Measurements from ENCODE around the gene ACADVL.
A peak's percentile ranks its signal among the peaks of the same experiment; 100 is the strongest.

The ACADVL gene

DNA sequence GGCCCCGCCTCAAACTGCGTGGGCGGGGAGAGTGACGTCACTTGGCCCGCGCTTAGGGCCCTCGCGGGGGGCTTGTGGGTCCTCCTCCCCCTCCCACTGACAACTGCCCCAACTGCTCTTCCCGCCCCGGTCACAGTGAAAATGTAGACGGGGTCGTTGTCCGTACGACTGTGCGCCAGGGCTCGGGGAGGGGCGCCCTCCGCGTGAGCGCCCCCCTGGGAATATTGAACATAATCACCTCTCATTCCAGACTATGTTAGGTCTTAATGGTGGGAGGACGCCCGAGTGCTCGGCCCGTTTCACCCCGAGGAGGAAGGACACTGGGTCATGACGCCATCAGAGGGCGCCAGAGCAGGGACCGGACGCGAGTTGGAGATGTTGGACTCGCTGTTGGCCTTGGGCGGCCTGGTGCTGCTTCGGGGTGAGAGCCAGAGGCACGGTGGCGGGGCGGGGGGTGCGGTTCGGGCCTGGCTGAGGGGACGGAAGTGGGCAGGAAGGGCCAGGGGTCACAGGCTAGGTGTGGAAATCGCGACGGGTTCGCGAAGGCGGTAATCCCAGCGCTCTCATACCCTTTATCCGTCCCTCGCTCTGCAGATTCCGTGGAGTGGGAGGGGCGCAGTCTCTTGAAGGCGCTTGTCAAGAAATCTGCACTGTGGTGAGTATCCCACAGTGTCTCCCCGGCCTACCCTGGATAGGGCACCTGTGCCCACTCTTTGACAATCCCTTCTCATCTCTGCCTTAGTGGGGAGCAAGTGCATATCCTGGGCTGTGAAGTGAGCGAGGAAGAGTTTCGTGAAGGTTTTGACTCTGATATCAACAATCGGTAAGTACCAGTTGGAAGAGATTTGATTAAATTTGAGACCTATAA lies 32.7 kb downstream of the ACADVL start, which contains the start of gene ELP5:
ELP5 (plus strand) TSS at position 40 of the 868 bp plus-strand sequence; CDS start at position 376, 336 bp downstream.
- TF ChIP-seq ZFX (IDR thresholded peaks at IDR 0.05; ENCODE audit: borderline replicate concordance): no peak
- TF ChIP-seq, protein P1, sequence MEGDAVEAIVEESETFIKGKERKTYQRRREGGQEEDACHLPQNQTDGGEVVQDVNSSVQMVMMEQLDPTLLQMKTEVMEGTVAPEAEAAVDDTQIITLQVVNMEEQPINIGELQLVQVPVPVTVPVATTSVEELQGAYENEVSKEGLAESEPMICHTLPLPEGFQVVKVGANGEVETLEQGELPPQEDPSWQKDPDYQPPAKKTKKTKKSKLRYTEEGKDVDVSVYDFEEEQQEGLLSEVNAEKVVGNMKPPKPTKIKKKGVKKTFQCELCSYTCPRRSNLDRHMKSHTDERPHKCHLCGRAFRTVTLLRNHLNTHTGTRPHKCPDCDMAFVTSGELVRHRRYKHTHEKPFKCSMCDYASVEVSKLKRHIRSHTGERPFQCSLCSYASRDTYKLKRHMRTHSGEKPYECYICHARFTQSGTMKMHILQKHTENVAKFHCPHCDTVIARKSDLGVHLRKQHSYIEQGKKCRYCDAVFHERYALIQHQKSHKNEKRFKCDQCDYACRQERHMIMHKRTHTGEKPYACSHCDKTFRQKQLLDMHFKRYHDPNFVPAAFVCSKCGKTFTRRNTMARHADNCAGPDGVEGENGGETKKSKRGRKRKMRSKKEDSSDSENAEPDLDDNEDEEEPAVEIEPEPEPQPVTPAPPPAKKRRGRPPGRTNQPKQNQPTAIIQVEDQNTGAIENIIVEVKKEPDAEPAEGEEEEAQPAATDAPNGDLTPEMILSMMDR (IDR thresholded peaks at IDR 0.05): peak; percentile 76
- peak within 1 kb of the TSS; percentile 99 for H3K27ac ChIP-seq

DNA sequence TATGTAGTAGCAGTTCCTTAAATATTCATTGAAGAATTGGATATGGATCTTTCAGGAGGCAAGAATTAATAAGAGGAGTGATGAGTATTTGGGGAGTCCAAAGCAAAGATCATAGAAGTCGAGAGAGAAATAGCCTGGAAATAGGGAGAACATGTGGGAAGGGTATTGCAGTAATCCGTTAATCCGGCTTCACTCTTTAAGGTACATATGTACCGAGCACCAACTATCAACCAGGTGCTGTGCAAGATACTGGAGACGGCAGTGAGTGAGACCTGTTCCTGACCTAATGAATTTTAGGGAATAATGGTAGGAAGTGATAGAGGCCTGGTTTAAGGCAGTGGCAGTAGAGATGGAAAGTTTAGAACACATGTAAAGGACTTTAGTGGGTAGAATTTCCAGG lies 33.3 kb downstream of the ACADVL start:
- peak overlapping the region; percentile 99 for H3K27ac ChIP-seq
- TF ChIP-seq, protein P1 (IDR thresholded peaks at IDR 0.05): no peak
- no peak for TF ChIP-seq ZFX (IDR thresholded peaks at IDR 0.05; ENCODE audit: borderline replicate concordance)

DNA sequence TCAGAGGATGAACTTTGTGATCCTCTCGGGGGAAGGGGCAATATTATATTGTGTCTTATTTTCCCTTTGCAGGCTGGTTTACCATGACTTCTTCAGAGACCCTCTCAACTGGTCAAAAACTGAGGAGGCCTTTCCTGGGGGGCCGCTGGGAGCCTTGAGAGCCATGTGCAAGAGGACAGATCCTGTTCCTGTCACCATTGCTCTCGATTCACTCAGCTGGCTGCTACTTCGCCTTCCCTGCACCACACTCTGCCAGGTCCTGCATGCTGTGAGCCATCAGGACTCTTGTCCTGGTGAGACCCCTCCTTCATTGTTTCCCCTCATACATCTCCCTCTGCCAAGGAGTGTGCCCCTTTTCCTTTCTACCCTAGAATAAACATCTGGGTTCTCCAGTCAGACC lies 34.8 kb downstream of the ACADVL start:
- H3K27ac ChIP-seq: peak overlapping the region; percentile 99
- no peak for TF ChIP-seq ZFX (IDR thresholded peaks at IDR 0.05; ENCODE audit: borderline replicate concordance)
- TF ChIP-seq, protein P1 (IDR thresholded peaks at IDR 0.05): no peak

DNA sequence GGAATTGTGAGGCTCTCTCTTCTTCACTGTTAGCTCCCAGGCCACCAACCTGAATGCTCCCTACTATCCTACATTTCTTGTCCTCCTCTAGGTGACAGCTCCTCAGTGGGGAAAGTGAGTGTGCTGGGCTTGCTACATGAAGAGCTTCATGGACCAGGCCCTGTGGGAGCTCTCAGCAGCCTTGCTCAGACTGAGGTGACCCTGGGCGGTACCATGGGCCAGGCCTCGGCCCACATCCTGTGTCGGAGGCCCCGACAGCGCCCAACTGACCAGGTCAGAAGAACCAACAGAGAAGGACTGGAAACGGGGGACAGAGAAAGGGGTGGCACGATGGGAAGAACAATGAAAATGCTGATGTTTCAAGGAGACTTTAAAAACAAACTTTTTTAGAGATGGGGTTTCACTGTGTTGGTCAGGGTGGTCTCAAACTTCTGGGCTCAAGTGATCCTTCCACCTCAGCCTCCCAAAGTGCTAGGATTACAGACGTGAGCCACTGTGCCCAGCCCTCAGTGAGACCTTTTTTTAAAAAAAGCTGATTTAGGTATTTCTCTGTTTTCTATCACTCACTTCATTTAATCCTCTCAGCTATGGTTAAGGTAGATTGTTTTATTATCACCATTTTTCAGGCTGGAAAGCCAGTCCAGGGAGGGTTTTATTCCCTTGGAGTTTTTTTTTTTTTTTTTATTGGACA lies 37.2 kb downstream of the ACADVL start:
- no peak for TF ChIP-seq ZFX (IDR thresholded peaks at IDR 0.05; ENCODE audit: borderline replicate concordance)
- TF ChIP-seq, protein P1 (IDR thresholded peaks at IDR 0.05): no peak
- peak overlapping the region; percentile 99 for H3K27ac ChIP-seq

DNA sequence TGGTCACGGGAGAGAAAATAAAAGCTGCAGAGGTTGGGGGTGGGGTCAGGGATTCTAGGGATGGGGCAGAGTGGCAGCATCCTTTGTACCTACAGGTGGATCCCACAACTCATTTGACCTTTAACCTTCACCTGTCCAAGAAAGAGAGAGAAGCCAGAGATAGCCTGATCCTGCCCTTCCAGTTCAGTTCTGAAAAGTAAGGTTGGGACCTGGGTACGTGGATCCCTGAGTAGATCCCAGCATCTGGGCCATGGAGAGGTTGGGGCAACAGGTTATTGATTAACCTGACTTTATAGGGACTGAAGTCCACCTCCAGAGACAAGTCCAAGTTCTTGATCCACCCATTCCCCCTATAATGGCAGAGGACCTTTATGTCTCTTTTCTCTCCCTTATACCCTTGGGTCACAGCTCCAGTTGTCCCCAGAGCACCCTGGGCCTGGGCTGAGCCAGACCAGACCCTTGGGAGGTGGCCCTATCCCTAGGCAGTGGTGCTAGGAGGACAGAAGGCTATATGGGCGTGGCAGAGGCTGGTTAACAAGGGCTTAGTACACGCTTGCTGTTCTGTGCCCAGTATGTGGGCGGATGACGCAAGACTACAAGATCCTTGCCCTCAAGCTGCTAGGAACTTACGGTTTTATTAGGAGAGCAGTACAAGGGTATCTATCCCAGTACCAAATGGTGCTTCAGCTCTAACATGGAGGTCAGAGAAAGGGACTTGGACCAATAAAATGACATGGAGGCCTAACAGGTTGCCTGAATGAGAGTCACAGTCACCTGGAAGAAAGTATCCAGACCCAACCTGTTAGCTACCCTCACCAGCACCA lies 39.2 kb downstream of the ACADVL start:
- peak overlapping the region; percentile 99 for H3K27ac ChIP-seq
- TF ChIP-seq ZFX (IDR thresholded peaks at IDR 0.05; ENCODE audit: borderline replicate concordance): no peak

DNA sequence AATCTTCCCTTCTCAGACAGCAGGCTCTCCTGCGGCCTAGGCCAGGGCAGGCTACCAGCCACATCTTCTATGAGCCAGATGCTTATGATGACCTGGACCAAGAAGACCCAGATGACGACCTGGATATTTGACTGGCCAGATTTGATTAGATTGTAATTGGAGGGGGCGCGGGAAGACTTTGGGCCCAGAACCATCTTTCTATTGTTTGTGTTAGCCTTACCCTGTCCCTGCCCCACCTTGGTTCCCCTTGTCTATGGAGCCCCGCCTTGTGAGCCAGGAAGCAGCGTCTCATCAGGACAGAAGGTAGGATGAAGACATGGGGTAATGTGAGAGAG lies 39.8 kb downstream of the ACADVL start:
- no peak for TF ChIP-seq ZFX (IDR thresholded peaks at IDR 0.05; ENCODE audit: borderline replicate concordance)
- TF ChIP-seq, protein P1 (IDR thresholded peaks at IDR 0.05): no peak

DNA sequence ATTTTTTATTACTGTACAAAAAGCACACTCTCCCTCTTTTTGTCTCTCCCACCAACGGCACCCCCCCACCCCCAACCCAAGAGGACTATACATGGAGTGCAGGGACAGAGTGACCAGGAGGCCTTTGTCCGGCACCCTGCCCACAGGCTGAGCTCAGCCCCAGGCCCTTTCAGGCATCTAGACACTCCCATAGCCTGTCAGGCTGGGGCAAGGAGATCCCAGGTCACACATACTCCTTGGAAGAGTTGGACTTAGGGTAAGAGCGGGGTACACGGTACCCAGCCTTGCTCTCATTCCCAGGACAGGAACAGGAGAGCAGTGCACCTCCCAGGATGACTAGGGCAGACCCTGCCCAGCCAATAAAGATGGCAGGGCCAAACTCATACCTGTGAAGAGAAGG lies 40.4 kb downstream of the ACADVL start:
- H3K27ac ChIP-seq: peak overlapping the region; percentile 99
- TF ChIP-seq, protein P1 (IDR thresholded peaks at IDR 0.05): no peak
- TF ChIP-seq ZFX (IDR thresholded peaks at IDR 0.05; ENCODE audit: borderline replicate concordance): no peak

More for the DNA sequence above, 39.8 kb downstream of the ACADVL start:
- peak overlapping the region; percentile 99 for H3K27ac ChIP-seq
